ENCODE results near the gene PRR12.

PRR12 gene

DNA sequence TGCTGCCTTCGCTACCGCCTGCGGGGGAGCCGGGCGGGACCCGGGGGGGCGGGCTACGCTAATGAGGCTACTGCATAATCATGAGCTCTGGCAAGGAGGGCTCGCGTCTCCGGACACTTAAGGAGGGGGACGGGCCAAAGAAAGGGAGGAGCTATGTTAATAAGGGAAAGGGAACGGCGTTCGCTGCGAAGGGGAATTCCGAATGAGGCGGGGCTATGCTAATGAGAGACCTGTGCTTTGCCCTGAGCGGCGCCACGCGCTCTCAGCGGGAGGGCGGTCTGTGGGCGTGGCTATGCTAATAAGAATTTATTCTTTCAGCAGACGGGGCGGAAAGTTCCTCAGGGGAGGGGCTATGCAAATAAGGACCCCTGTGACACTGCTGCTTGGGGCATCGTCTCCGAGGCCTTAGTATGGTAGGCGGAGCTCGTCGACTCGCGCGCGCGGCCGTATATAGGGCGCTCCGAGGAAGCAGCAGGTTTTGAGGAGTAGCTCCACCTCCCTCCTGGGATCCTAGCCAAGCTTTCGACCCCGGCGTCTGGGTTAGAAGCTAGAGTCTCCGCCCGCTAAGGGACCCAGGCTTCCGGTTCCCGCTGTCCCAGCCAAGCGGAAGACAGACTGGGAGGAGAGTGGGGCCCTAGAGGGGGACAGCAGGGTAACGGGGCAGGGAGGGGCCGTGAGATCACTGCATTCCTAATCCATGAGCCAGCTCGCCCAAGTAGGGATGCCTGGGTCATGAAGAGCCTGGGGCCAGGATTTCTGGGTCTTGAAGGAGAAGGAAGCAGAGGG, 49.3 kb downstream of the PRR12 start, which contains the start of gene RRAS:
Gene RRAS (minus strand): TSS at position 31 of the 786 bp plus-strand sequence. CDS start 45 bp downstream, outside the sequence.
- H3K4me3 ChIP-seq (ENCODE audit: low read length): peak within 1 kb of the TSS; percentile 99
- H3K79me2 ChIP-seq (ENCODE audit: control insufficient read depth, low read length): peaks cover 40% of the 10 kb centered on the region
- H3K36me3 ChIP-seq (ENCODE audit: control insufficient read depth, low read length): peaks cover 26% of the 10 kb centered on the region
- TF ChIP-seq EZH2phosphoT487 (IDR thresholded peaks at IDR 0.05; ENCODE audit: borderline replicate concordance, low read length): no peak
- TF ChIP-seq, protein P1, sequence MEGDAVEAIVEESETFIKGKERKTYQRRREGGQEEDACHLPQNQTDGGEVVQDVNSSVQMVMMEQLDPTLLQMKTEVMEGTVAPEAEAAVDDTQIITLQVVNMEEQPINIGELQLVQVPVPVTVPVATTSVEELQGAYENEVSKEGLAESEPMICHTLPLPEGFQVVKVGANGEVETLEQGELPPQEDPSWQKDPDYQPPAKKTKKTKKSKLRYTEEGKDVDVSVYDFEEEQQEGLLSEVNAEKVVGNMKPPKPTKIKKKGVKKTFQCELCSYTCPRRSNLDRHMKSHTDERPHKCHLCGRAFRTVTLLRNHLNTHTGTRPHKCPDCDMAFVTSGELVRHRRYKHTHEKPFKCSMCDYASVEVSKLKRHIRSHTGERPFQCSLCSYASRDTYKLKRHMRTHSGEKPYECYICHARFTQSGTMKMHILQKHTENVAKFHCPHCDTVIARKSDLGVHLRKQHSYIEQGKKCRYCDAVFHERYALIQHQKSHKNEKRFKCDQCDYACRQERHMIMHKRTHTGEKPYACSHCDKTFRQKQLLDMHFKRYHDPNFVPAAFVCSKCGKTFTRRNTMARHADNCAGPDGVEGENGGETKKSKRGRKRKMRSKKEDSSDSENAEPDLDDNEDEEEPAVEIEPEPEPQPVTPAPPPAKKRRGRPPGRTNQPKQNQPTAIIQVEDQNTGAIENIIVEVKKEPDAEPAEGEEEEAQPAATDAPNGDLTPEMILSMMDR (IDR thresholded peaks at IDR 0.05; ENCODE audit: low read depth, low read length, poor library complexity, severe bottlenecking): no peak
- peaks cover 32% of the 10 kb centered on the region for H3K4me1 ChIP-seq (ENCODE audit: control insufficient read depth, low read length)
- H3K4me2 ChIP-seq (ENCODE audit: low read length): peak within 1 kb of the TSS; percentile 99
- no peaks in the 10 kb centered on the region for H4K20me1 ChIP-seq (ENCODE audit: control insufficient read depth, insufficient read depth, low read depth, low read length)
- peak within 1 kb of the TSS; percentile 98 for H3K27ac ChIP-seq (ENCODE audit: low read depth, low read length)
- H3K9me2 ChIP-seq (replicated peaks; ENCODE audit: control insufficient read depth, low read length): no peaks in the 10 kb centered on the region
- peaks cover 6% of the 10 kb centered on the region for H3F3A ChIP-seq (ENCODE audit: control insufficient read depth, insufficient read depth)
- H3K27me3 ChIP-seq (ENCODE audit: control insufficient read depth, low read length): peaks cover 19% of the 10 kb centered on the region
- H3K9me3 ChIP-seq (ENCODE audit: control insufficient read depth, insufficient read depth, low read length): no peaks in the 10 kb centered on the region

DNA sequence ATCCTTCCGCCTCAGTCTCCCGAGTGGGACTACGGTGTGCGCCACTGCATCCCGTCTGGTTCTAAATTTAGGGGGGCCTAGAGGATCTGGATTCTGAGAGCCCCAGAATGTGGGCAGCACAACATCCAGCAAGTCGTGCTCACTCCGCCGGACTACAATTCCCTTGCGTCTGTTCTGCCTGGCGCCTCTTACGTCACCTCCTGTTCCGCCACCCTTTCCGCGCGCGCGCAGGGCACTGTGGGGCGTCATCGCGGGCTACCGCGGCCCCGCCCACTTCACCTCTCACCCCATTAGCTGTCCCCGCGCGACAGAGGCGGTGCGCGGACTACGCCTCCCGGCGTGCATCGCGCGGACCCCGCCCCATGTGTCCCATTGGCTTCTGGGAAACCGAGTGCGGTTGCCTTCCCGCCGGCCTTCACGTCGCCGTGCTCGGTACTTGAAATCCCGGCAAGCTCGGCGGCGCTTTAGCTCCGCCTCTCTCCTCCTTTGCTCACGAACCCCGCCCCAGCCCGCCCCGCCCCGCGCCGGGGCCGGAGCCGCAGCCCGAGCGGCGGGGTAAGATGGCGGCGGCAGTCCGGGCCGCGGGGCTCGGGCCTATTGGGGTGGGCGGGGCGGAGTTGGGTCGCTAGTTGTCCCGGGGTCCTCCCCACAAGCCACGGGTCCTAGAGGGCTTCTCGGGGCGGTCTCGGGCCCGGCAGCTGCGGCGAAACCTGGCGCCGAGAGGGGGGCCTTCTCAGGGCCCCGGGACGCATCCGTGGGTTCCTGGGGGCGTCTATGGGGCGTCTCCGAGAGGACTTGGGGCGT, 50.9 kb downstream of the PRR12 start, which contains the start of gene SCAF1:
Gene SCAF1 (plus strand): TSS at position 522 of the 804 bp plus-strand sequence. CDS start 2,818 bp downstream, outside the sequence.
- Histone ChIP-seq H4K20me1 (ENCODE audit: control insufficient read depth, insufficient read depth, low read depth, low read length) (no peaks in the 10 kb centered on the region), H3K9me3 (ENCODE audit: control insufficient read depth, insufficient read depth, low read length) (no peaks in the 10 kb centered on the region), H3K27me3 (ENCODE audit: control insufficient read depth, low read length) (peaks cover 15% of the 10 kb centered on the region), H3F3A (ENCODE audit: control insufficient read depth, insufficient read depth) (peaks cover 6% of the 10 kb centered on the region), H3K9me2 (replicated peaks; ENCODE audit: control insufficient read depth, low read length) (no peaks in the 10 kb centered on the region), H3K4me1 (ENCODE audit: control insufficient read depth, low read length) (peaks cover 32% of the 10 kb centered on the region), H3K27ac (ENCODE audit: low read depth, low read length) (peak within 1 kb of the TSS; percentile 98), H3K36me3 (ENCODE audit: control insufficient read depth, low read length) (peaks cover 42% of the 10 kb centered on the region), H3K4me2 (ENCODE audit: low read length) (peak within 1 kb of the TSS; percentile 99), H3K79me2 (ENCODE audit: control insufficient read depth, low read length) (peaks cover 55% of the 10 kb centered on the region), H3K4me3 (ENCODE audit: low read length) (peak within 1 kb of the TSS; percentile 99)
- TF ChIP-seq, protein P1 (IDR thresholded peaks at IDR 0.05; ENCODE audit: low read depth, low read length, poor library complexity, severe bottlenecking): no peak
- TF ChIP-seq EZH2phosphoT487 (IDR thresholded peaks at IDR 0.05; ENCODE audit: borderline replicate concordance, low read length): no peak

DNA sequence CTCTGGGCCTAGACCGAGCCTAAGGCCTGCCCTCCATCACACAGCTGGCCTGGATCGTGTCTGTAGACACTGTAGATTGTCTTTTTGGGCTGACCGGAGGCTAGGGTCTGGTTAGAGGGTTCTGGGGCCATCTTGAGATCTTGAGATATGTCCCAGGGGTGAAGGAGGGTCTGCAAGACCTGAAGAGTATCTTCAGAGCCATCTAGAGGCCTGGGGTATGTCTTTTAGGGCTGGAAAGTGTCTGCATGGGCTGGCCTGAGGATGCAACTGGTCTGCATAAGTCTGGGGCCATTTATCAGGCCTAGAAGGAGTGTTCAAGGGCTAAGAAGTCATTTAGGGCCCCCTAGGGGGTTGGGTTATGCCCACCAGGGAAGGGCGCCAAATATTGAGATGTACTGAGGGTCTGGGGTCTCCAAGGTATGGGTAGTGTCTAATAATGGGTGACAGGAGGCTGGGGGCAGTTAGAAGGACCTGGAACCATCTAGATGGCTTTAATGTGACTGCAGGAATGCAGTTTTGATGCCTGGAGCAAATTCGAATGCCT, 51.6 kb downstream of the PRR12 start:
- Histone ChIP-seq H3K27me3 (ENCODE audit: control insufficient read depth, low read length) (peaks cover 14% of the 10 kb centered on the region), H3K9me2 (replicated peaks; ENCODE audit: control insufficient read depth, low read length) (no peaks in the 10 kb centered on the region), H3K4me3 (ENCODE audit: low read length) (peak overlapping the region; percentile 95), H3K27ac (ENCODE audit: low read depth, low read length) (peak overlapping the region; percentile 68), H3K36me3 (ENCODE audit: control insufficient read depth, low read length) (peaks cover 48% of the 10 kb centered on the region), H3K9me3 (ENCODE audit: control insufficient read depth, insufficient read depth, low read length) (no peaks in the 10 kb centered on the region), H3K79me2 (ENCODE audit: control insufficient read depth, low read length) (peaks cover 62% of the 10 kb centered on the region), H3F3A (ENCODE audit: control insufficient read depth, insufficient read depth) (peaks cover 6% of the 10 kb centered on the region), H3K4me2 (ENCODE audit: low read length) (peak overlapping the region; percentile 89), H4K20me1 (ENCODE audit: control insufficient read depth, insufficient read depth, low read depth, low read length) (no peaks in the 10 kb centered on the region), H3K4me1 (ENCODE audit: control insufficient read depth, low read length) (peaks cover 31% of the 10 kb centered on the region)
- TF ChIP-seq, protein P1 (IDR thresholded peaks at IDR 0.05; ENCODE audit: low read depth, low read length, poor library complexity, severe bottlenecking): no peak
- TF ChIP-seq EZH2phosphoT487 (IDR thresholded peaks at IDR 0.05; ENCODE audit: borderline replicate concordance, low read length): no peak
